Neural progenitor cell (in vitro differentiated cells): Measurements from ENCODE around the gene SAMD4A. TPM values are rescaled to one million over a fixed set of nuclear protein-coding genes. Genes with fewer than 3 reads are reported as not detected.

Source experiments
- DNase-seq: peaks from one replicate; pipeline ENCODE4 v3.0.0-alpha.2; 2016; ENCODE audit warnings: low spot score
- H2AFZ ChIP-seq: fragments of 200-600 bp; sonication (generic); replicated peaks from 2 replicates; pipeline ENCODE4 v1.6.1; 2016; ENCODE audit warnings: antibody characterized with exemption
- H3F3A ChIP-seq: fragments of 200-600 bp; sonication (generic); 2 replicates; pipeline ENCODE4 v1.6.1; 2016; ENCODE audit warnings: antibody characterized with exemption, low read depth
- H3K27ac ChIP-seq: fragments of 200-600 bp; sonication (generic); 2 replicates; pipeline ENCODE4 v1.5.1; 2016; ENCODE audit warnings: mild to moderate bottlenecking
- H3K27me3 ChIP-seq: fragments of 200-600 bp; sonication (generic); 2 replicates; pipeline ENCODE4 v1.6.1; 2016; ENCODE audit warnings: mild to moderate bottlenecking, moderate library complexity
- H3K36me3 ChIP-seq: fragments of 200-600 bp; sonication (generic); 2 replicates; pipeline ENCODE4 v1.5.1; 2016
- H3K4me1 ChIP-seq: fragments of 200-600 bp; sonication (generic); 2 replicates; pipeline ENCODE4 v1.6.1; 2016; ENCODE audit warnings: mixed run types
- H3K4me2 ChIP-seq: fragments of 200-600 bp; sonication (generic); 2 replicates; pipeline ENCODE4 v1.6.1; 2016
- H3K4me3 ChIP-seq: fragments of 200-600 bp; sonication (generic); 2 replicates; pipeline ENCODE4 v1.5.1; 2016
- H3K79me2 ChIP-seq: fragments of 200-600 bp; sonication (generic); 2 replicates; pipeline ENCODE4 v1.6.1; 2016; ENCODE audit warnings: low read depth
- H3K9ac ChIP-seq: fragments of 200-600 bp; sonication (generic); 2 replicates; pipeline ENCODE4 v1.6.1; 2016
- H3K9me3 ChIP-seq: fragments of 200-600 bp; sonication (generic); 2 replicates; pipeline ENCODE4 v1.5.1; 2016; ENCODE audit warnings: low read depth
- H4K20me1 ChIP-seq: fragments of 200-600 bp; sonication (generic); 2 replicates; pipeline ENCODE4 v1.6.1; 2016; ENCODE audit warnings: low read depth
- H3K27ac Mint-ChIP-seq: 3 replicates; pipeline ENCODE4 v1.8.0; 2021; ENCODE audit warnings: mixed read lengths
- H3K27me3 Mint-ChIP-seq: 2 replicates; pipeline ENCODE4 v1.8.0; 2022; ENCODE audit warnings: low read depth, mild to moderate bottlenecking, inconsistent platforms, moderate library complexity, mixed read lengths; ENCODE audit not compliant: insufficient read depth
- H3K36me3 Mint-ChIP-seq: 3 replicates; pipeline ENCODE4 v1.8.0; 2021; ENCODE audit warnings: mixed read lengths
- H3K4me1 Mint-ChIP-seq: 3 replicates; pipeline ENCODE4 v1.8.0; 2021; ENCODE audit warnings: mixed read lengths
- H3K4me3 Mint-ChIP-seq: 3 replicates; pipeline ENCODE4 v1.8.0; 2021; ENCODE audit warnings: mild to moderate bottlenecking, moderate library complexity, mixed read lengths
- H3K9me3 Mint-ChIP-seq: 3 replicates; pipeline ENCODE4 v1.8.0; 2020; ENCODE audit warnings: mixed read lengths
- CTCF ChIP-seq: fragments of 200-600 bp; sonication (generic); IDR thresholded peaks from 2 replicates; pipeline ENCODE4 v1.5.1; 2017; ENCODE audit warnings: antibody characterized with exemption, mild to moderate bottlenecking
- EZH2 ChIP-seq: fragments of 200-600 bp; sonication (generic); IDR thresholded peaks from 2 replicates; pipeline ENCODE4 v1.6.1; 2017; ENCODE audit warnings: antibody characterized with exemption, mild to moderate bottlenecking, moderate library complexity
- EZH2phosphoT487 ChIP-seq: fragments of 200-600 bp; sonication (generic); IDR thresholded peaks from 2 replicates; pipeline ENCODE4 v1.6.1; 2017; ENCODE audit warnings: antibody characterized with exemption
- total RNA-seq: library from RNA; depleted of rRNA; stranded (reverse); fragments of >200 nt; gene quantifications from 2 replicates; pipeline ENCODE4 v1.2.3, GENCODE V29; 2015; ENCODE audit warnings: low replicate concordance

The SAMD4A gene
- total RNA-seq, 1 donor from 2014 or later = 4.3 TPM

DNA sequence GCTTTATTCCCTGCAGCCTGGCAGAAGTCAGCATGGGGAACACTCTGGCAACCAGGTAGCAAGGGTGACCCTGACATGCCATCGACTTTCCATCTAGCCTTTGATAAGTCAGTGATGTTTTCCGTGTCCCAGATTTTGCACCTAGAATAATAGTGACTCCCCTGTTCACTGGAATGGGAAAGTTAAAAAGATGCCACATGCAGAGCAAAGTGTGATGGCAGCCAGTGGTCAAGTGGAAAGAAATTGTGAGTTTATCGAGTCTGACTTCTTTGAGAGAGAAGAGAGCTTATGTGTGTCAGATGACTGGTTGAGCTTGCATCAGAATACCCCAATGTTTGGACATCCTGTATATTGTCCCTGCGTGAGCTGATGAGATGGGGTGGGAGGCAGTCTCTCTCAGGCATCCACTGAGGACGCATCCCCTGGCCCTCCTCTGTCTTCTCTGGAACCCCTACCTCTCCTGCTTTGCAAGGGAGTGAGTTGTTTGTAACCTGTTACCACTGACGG is 187.2 kb downstream of the SAMD4A start:
- Histone ChIP-seq H3K79me2 (no peaks in the 10 kb centered on the region), H3K4me3 (no peak overlapping the region), H3K4me2 (no peak overlapping the region), H3K4me1 (no peaks in the 10 kb centered on the region), H2AFZ (no peak overlapping the region), H3K27me3 (no peaks in the 10 kb centered on the region), H4K20me1 (no peaks in the 10 kb centered on the region), H3K9me3 (no peaks in the 10 kb centered on the region), H3K9ac (no peak overlapping the region), H3K36me3 (no peaks in the 10 kb centered on the region), H3F3A (no peaks in the 10 kb centered on the region), H3K27ac (no peak overlapping the region)
- H3K4me3 Mint-ChIP-seq = no peak overlapping the region
- H3K9me3 Mint-ChIP-seq = no peaks in the 10 kb centered on the region
- no peaks in the 10 kb centered on the region for H3K27me3 Mint-ChIP-seq
- H3K4me1 Mint-ChIP-seq = peaks cover 3% of the 10 kb centered on the region
- no peak overlapping the region for H3K27ac Mint-ChIP-seq
- TF ChIP-seq EZH2phosphoT487 (no peak), EZH2 (no peak), CTCF (no peak)
- no peak for DNase-seq
- no peaks in the 10 kb centered on the region for H3K36me3 Mint-ChIP-seq

GRCh38 chr14:54754623-54755386 is 187.9 kb downstream of the SAMD4A start:
- no peaks in the 10 kb centered on the region for H3K79me2 ChIP-seq
- no peak overlapping the region for H3K4me3 Mint-ChIP-seq
- H3K27me3 ChIP-seq = no peaks in the 10 kb centered on the region
- H4K20me1 ChIP-seq = no peaks in the 10 kb centered on the region
- H3K27ac Mint-ChIP-seq = no peak overlapping the region
- no peak overlapping the region for H3K9ac ChIP-seq
- no peaks in the 10 kb centered on the region for H3K4me1 ChIP-seq
- H3K9me3 ChIP-seq = no peaks in the 10 kb centered on the region
- no peaks in the 10 kb centered on the region for H3K9me3 Mint-ChIP-seq
- DNase-seq = no peak
- no peak for TF ChIP-seq EZH2
- TF ChIP-seq CTCF = no peak
- no peak for TF ChIP-seq EZH2phosphoT487
- H3K27me3 Mint-ChIP-seq = peaks cover under 1% of the 10 kb centered on the region
- no peaks in the 10 kb centered on the region for H3K36me3 Mint-ChIP-seq
- H3F3A ChIP-seq = no peaks in the 10 kb centered on the region
- no peak overlapping the region for H2AFZ ChIP-seq
- no peak overlapping the region for H3K27ac ChIP-seq
- no peaks in the 10 kb centered on the region for H3K36me3 ChIP-seq
- H3K4me2 ChIP-seq = no peak overlapping the region
- H3K4me1 Mint-ChIP-seq = peaks cover 3% of the 10 kb centered on the region
- no peak overlapping the region for H3K4me3 ChIP-seq

DNA sequence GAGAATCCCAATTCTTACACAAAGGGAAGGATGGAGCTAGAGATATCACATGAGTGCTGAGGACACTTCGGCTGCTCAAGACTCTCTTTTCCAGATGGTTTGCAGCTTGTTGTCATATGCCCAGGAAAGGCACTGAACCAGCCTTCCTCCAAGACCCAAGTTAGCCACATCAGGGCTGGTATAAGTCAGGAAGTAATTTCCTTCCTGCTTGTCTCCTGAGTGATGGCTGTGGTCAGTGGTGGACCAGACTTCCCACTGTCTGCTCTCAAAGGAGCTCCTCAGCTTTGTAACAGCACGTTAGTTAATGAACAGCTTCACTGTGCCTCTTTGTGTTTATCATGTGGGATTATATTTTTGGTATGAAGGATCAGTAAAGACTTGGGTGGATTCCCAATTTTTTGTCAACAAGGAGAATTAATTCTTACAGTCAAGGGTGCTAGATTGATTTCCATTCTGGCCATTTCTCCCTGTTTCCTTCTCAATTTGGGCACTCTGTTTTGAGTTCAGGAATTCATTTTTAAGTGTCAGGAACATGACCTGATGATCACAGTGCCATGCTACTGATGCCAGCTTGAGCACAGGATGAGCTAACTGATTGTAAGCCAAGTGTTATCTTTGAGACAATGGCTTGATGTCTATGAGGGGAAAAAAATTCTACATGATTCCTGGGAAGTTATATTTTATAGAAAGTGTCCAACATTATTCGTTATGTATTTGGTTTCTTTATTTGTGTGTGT is 189.9 kb downstream of the SAMD4A start:
- TF ChIP-seq EZH2phosphoT487 (no peak), CTCF (no peak), EZH2 (no peak)
- H3K36me3 Mint-ChIP-seq = peaks cover 3% of the 10 kb centered on the region
- no peak overlapping the region for H3K4me2 ChIP-seq
- H3K9me3 ChIP-seq = no peaks in the 10 kb centered on the region
- H3K27me3 Mint-ChIP-seq = peaks cover 2% of the 10 kb centered on the region
- H3K4me3 ChIP-seq = no peak overlapping the region
- H3F3A ChIP-seq = no peaks in the 10 kb centered on the region
- no peak for DNase-seq
- no peaks in the 10 kb centered on the region for H3K27me3 ChIP-seq
- H3K9ac ChIP-seq = no peak overlapping the region
- H4K20me1 ChIP-seq = no peaks in the 10 kb centered on the region
- H3K4me3 Mint-ChIP-seq = no peak overlapping the region
- H3K79me2 ChIP-seq = no peaks in the 10 kb centered on the region
- H3K27ac Mint-ChIP-seq = no peak overlapping the region
- no peaks in the 10 kb centered on the region for H3K36me3 ChIP-seq
- H2AFZ ChIP-seq = no peak overlapping the region
- H3K4me1 Mint-ChIP-seq = peaks cover 15% of the 10 kb centered on the region
- no peaks in the 10 kb centered on the region for H3K9me3 Mint-ChIP-seq
- no peak overlapping the region for H3K27ac ChIP-seq
- peaks cover 11% of the 10 kb centered on the region for H3K4me1 ChIP-seq
